MG63 (cell line): Measurements from ENCODE around the gene GYG2. TPM values are rescaled to one million over a fixed set of nuclear protein-coding genes. Genes with fewer than 3 reads are reported as not detected.
"Not testable (repeated sequence)": the region's sequence is repeated elsewhere in the genome, so short reads cannot be mapped to it uniquely, and the experiment has no call there.

Experiments used
- DNase-seq: peaks from one replicate; pipeline ENCODE4 v3.0.0-alpha.2; 2020
- H3K27me3 ChIP-seq: fragments of 250-450 bp; sonication (Bioruptor Pico); 2 replicates; pipeline ENCODE4 v1.5.1; 2020; ENCODE audit warnings: mild to moderate bottlenecking, moderate library complexity
- H3K36me3 ChIP-seq: fragments of 250-450 bp; sonication (Bioruptor Pico); 2 replicates; pipeline ENCODE4 v1.5.1; 2020; ENCODE audit warnings: mild to moderate bottlenecking, moderate library complexity
- H3K4me3 ChIP-seq: fragments of 250-450 bp; sonication (Bioruptor Pico); 2 replicates; pipeline ENCODE4 v1.5.1; 2020; ENCODE audit warnings: mild to moderate bottlenecking, moderate library complexity
- H3K9me3 ChIP-seq: fragments of 250-450 bp; sonication (Bioruptor Pico); 2 replicates; pipeline ENCODE4 v1.5.1; 2020; ENCODE audit warnings: mild to moderate bottlenecking, moderate library complexity
- total RNA-seq: library from RNA; depleted of rRNA; stranded (reverse); fragments of >200 nt; shearing (Covaris generic); gene quantifications from 2 replicates; pipeline ENCODE4 v1.2.3, GENCODE V29; 2014; ENCODE audit warnings: low replicate concordance

Gene GYG2
- total RNA-seq, 1 experiment from 2014 or later = 4.0 TPM

- not testable (repeated sequence) for DNase-seq
Measured at GRCh38 chrX:2803486-2803885, 25.2 kb upstream of the GYG2 start.

GRCh38 chrX:2804106-2804843 lies 24.5 kb upstream of the GYG2 start:
- not testable (repeated sequence) for H3K36me3 ChIP-seq, H3K27me3 ChIP-seq, DNase-seq, H3K4me3 ChIP-seq, H3K9me3 ChIP-seq

More at GRCh38 chrX:2803486-2803885, 25.2 kb upstream of the GYG2 start:
- not testable (repeated sequence) for H3K4me3 ChIP-seq, H3K27me3 ChIP-seq, H3K36me3 ChIP-seq, H3K9me3 ChIP-seq

GRCh38 chrX:2804858-2805257 lies 23.9 kb upstream of the GYG2 start:
- not testable (repeated sequence) for H3K4me3 ChIP-seq, H3K9me3 ChIP-seq, H3K36me3 ChIP-seq, H3K27me3 ChIP-seq
- DNase-seq = peak; percentile 87

- Histone ChIP-seq H3K9me3 (no peaks in the 10 kb centered on the region), H3K27me3 (no peaks in the 10 kb centered on the region), H3K4me3 (no peak overlapping the region), H3K36me3 (no peaks in the 10 kb centered on the region)
- DNase-seq = no peak
Measured at GRCh38 chrX:2811271-2811670, 17.5 kb upstream of the GYG2 start.

GRCh38 chrX:2812161-2812907 lies 16.4 kb upstream of the GYG2 start:
- not testable (repeated sequence) for H3K9me3 ChIP-seq, H3K27me3 ChIP-seq, H3K36me3 ChIP-seq, H3K4me3 ChIP-seq
- DNase-seq = peak; percentile 20

- H3K27me3 ChIP-seq = no peaks in the 10 kb centered on the region
- no peak for DNase-seq
- H3K36me3 ChIP-seq = no peaks in the 10 kb centered on the region
- no peaks in the 10 kb centered on the region for H3K9me3 ChIP-seq
- H3K4me3 ChIP-seq = no peak overlapping the region
Measured at GRCh38 chrX:2817036-2817435, 11.7 kb upstream of the GYG2 start.

- H3K4me3 ChIP-seq = no peak overlapping the region
- no peaks in the 10 kb centered on the region for H3K9me3 ChIP-seq
- no peaks in the 10 kb centered on the region for H3K27me3 ChIP-seq
- DNase-seq = no peak
- no peaks in the 10 kb centered on the region for H3K36me3 ChIP-seq
Measured at GRCh38 chrX:2819345-2820135, 9.2 kb upstream of the GYG2 start.

GRCh38 chrX:2820136-2820771 lies 8.5 kb upstream of the GYG2 start:
- DNase-seq = no peak
- H3K27me3 ChIP-seq = no peaks in the 10 kb centered on the region
- no peaks in the 10 kb centered on the region for H3K36me3 ChIP-seq
- H3K9me3 ChIP-seq = no peaks in the 10 kb centered on the region
- H3K4me3 ChIP-seq = no peak overlapping the region

- H3K36me3 ChIP-seq = no peaks in the 10 kb centered on the region
- H3K4me3 ChIP-seq = no peak overlapping the region
- no peak for DNase-seq
- H3K27me3 ChIP-seq = no peaks in the 10 kb centered on the region
- H3K9me3 ChIP-seq = no peaks in the 10 kb centered on the region
Measured at GRCh38 chrX:2823795-2824386, 4.8 kb upstream of the GYG2 start.

GRCh38 chrX:2824886-2825285 lies 3.8 kb upstream of the GYG2 start:
- no peak for DNase-seq
- H3K4me3 ChIP-seq = no peak overlapping the region
- no peaks in the 10 kb centered on the region for H3K27me3 ChIP-seq
- H3K36me3 ChIP-seq = no peaks in the 10 kb centered on the region
- no peaks in the 10 kb centered on the region for H3K9me3 ChIP-seq

- no peaks in the 10 kb centered on the region for H3K36me3 ChIP-seq
- H3K9me3 ChIP-seq = no peaks in the 10 kb centered on the region
- H3K4me3 ChIP-seq = peak overlapping the region; percentile 35
- no peaks in the 10 kb centered on the region for H3K27me3 ChIP-seq
- DNase-seq = no peak
Measured at GRCh38 chrX:2828959-2829411, 255 bp downstream of the GYG2 start.

GRCh38 chrX:2829469-2830246 lies 928 bp downstream of the GYG2 start:
- no peak overlapping the region; the same call in 1 of the 2 replicates for H3K4me3 ChIP-seq
- no peak for DNase-seq

GRCh38 chrX:2831471-2832228 lies 2.9 kb downstream of the GYG2 start:
- DNase-seq = no peak
- no peaks in the 10 kb centered on the region for H3K27me3 ChIP-seq
- H3K4me3 ChIP-seq = no peak overlapping the region
- H3K36me3 ChIP-seq = no peaks in the 10 kb centered on the region
- no peaks in the 10 kb centered on the region for H3K9me3 ChIP-seq

More at GRCh38 chrX:2829469-2830246, 928 bp downstream of the GYG2 start:
- Histone ChIP-seq H3K9me3 (no peaks in the 10 kb centered on the region), H3K27me3 (no peaks in the 10 kb centered on the region), H3K36me3 (no peaks in the 10 kb centered on the region)

- Histone ChIP-seq H3K4me3 (no peak overlapping the region), H3K9me3 (no peaks in the 10 kb centered on the region), H3K36me3 (no peaks in the 10 kb centered on the region), H3K27me3 (no peaks in the 10 kb centered on the region)
- no peak for DNase-seq
Measured at GRCh38 chrX:2837961-2838360, 9.2 kb downstream of the GYG2 start.

GRCh38 chrX:2840961-2841360 lies 12.2 kb downstream of the GYG2 start:
- no peak for DNase-seq
- no peaks in the 10 kb centered on the region for H3K36me3 ChIP-seq
- H3K9me3 ChIP-seq = no peaks in the 10 kb centered on the region
- H3K27me3 ChIP-seq = no peaks in the 10 kb centered on the region
- no peak overlapping the region for H3K4me3 ChIP-seq
